Activated naive CD4-positive, alpha-beta T cell treated with Interleukin-2 at 50 U/mL for 16 hours (primary cell): ENCODE data around the gene CENATAC.
A peak's percentile ranks its signal among the peaks of the same experiment; 100 is the strongest.
"Not testable (repeated sequence)": the region's sequence is repeated elsewhere in the genome, so short reads cannot be mapped to it uniquely, and the experiment has no call there.

ENCODE experiments used
- DNase-seq: peaks from one replicate; pipeline ENCODE4 v3.0.0-alpha.2; 2020

The CENATAC gene

DNA sequence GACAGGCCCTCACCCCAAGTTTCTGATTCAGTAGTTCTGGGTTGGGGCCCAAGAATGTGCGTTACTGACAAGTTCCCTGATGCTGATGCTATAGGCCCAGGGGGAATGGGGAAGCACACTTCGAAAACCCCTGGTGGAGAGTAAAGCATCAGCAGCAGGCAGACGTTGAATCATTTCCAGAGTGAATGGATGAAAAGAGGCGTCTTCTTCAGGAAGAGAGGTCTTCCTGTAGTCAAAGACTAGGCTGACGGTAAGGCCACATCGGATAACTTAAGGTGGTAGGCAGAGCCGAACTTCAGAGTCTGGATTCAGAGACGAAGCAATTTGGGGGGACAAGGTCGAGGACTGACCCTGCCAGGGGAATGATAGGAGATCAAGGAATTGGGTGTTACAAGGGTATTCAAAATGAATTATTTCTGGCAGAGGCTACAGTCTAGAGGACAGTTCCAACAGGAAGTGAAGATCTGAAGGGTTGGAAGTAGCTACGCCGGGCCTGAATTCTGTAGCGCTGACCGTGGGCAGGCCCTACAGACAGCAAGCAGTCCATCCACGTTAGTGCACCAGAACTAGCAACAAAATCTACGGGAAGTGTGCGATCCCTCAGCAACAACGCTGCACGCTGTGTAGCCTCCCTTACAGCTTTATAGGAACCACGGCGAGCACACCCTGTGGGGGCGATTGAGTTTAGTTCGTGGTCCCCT, 862 bp upstream of the CENATAC start:
- peak; percentile 41 for DNase-seq

DNA sequence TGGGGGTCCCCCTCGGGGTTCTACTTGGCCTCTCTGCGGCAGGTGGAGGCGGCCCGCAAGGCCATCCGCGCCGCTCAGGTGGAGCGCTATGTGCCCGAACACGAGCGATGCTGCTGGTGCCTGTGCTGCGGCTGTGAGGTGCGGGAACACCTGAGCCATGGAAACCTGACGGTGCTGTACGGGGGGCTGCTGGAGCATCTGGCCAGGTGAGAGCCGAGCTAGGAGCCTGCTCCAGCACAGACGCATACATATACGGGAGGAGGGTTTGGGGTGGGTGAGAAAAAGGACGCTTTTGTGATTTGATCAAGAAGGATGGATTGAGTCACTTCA, 415 bp downstream of the CENATAC start:
- DNase-seq: no peak

DNA sequence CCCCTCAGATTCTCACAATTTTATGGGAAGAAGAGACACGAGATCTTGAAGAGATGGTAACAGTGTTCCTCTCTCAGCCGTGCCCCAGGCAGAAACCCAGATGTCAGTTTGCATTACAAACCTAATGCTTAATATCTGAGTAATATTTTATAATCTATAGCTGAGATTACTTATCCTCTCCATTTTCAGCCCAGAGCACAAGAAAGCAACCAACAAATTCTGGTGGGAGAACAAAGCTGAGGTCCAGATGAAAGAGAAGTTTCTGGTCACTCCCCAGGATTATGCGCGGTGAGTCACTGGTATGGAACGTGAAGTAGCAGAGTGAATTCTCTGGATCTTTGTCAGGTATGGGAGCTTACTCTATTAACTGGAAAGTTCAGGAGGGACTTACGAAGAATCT, 884 bp downstream of the CENATAC start:
- DNase-seq: no peak

DNA sequence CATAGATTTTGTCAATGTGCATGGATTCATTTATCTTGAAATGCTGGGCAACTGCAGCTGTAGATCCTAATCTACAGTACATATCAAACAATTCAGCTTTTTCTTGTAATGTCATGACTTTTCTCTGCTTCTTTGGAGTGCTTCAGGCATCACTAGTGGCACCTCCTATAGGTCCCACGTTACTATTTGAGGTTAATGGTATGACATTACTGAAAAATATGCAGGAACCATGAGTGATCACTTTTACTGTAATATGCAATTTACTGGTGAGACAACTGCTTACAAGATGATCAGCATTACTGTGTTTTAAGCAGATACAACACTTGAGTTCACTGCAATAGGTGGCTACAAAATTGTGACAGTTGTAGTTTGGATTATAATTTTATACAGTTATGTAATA, 3.0 kb downstream of the CENATAC start:
- no peak for DNase-seq

DNA sequence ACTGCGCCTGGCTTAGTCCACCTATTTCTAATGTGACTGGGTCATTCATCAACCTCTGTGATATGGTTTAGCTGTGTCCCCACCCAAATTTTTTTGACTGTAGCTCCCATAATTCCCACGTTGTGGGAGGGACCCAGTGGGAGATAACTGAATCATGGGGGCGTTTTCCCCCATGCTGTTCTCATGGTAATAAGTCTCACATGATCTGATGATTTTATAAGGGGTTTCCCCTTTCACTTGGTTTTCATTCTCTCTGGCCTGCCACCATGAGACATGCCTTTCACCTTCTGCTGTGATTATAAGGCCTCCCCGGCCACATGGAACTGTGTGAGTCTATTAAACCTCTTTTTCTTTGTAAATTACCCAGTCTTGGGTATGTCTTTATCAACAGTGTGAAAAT, 8.7 kb downstream of the CENATAC start:
- DNase-seq: no peak

DNA sequence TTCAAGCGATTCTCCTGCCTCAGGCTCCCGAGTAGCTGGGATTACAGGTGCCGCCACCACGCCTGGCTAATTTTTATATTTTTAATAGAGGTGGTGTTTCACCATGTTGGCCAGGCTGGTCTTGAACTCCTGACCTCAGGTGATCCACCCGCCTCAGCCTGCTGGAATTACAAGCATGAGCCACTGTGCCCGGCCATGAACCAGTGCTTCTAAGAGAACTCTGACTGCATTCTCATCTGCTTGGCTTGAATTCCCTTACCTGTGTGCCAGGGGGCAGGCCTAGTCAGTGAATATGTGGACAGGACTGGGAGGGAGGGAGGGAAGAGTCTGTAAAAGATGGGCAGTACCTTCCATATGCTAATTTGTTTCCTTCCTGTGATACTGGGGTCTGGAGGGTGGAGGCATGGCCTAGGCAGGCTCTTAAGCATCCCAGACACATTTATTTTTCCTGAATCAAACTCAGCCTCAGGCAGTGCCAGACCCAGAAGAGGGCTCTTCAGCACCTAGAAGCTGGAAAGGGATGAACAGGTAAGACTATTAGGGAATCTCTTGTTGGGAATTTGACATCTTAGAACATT, 13.6 kb downstream of the CENATAC start:
- DNase-seq: no peak

DNA sequence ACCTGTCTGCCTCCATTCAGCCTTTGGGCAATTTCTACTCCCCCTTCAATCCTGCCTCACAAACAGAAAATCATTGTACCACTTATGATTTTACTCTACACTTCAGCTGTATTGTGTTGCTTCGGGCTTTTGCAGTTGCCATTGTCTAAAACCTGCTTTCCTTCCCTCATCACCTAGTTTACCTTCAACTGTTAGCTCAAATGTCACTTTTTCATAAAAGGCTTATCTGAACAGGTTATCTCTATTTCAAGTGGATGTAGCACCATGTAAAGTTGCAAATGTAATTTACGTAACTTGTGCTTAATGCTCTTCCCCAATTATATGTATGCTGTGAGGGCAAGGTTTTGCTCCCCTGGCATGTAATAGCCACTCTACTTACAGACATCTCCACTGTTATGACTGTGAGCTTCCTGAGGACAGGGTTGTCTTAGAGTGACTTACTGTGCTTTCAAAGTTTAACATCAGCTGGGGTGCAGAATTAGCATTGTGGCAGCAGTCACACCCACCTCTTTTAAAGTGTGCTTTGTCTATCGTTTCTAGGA, 14.8 kb downstream of the CENATAC start:
- no peak for DNase-seq

DNA sequence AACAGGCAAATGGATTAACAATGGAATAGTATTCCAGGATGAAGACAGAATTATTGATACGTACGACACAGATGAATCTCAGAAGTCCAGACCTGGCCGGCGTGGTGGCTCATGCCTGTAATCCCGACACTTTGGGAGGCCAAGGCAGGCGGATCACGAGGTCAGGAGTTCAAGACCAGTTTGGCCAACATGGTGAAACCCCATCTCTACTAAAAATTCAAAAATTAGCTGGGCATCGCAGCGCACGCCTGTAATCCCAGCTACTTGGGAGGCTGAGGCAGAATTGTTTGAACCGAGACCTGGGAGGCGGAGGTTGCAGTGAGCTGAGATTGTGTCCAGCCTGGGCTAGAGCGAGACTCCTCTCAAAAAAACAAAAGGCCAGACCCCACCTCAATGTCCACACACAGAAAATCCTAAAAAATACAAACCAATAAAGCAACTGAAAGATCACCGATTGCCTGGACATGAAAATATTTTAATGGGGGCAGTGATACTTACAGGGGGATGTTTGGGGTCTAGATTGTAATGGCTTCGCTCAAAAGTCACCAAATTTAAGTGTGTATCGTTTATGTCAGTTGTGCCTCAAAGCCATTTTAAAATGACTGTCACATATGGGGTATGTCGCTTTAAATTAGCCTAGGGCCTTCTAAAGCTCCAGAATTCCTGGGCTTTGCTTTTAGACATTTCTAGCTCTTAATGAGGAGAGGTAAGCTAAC, 16.4 kb downstream of the CENATAC start:
- no peak for DNase-seq

DNA sequence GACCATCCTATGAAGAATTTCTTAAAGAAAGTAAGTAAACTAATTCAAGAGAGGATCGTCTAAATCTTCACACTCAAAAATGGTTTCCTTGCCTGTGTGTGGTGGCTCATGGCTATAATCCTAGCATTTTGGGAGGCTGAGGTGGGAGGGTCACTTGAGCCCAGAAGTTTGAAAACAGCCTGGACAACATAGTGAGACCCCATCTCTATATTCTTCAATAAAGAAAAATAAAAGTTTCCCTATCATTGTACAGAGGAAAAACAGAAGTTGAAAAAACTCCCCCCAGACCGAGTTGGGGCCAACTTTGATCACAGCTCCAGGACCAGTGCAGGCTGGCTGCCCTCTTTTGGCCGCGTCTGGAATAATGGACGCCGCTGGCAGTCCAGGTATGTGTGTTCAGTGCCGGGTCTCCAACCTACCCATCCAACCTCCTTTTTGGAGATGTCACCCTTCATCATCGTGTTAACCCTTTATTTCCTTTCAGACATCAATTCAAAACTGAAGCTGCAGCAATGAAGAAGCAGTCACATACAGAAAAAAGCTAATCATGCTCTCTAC, 17.2 kb downstream of the CENATAC start:
- no peak for DNase-seq

DNA sequence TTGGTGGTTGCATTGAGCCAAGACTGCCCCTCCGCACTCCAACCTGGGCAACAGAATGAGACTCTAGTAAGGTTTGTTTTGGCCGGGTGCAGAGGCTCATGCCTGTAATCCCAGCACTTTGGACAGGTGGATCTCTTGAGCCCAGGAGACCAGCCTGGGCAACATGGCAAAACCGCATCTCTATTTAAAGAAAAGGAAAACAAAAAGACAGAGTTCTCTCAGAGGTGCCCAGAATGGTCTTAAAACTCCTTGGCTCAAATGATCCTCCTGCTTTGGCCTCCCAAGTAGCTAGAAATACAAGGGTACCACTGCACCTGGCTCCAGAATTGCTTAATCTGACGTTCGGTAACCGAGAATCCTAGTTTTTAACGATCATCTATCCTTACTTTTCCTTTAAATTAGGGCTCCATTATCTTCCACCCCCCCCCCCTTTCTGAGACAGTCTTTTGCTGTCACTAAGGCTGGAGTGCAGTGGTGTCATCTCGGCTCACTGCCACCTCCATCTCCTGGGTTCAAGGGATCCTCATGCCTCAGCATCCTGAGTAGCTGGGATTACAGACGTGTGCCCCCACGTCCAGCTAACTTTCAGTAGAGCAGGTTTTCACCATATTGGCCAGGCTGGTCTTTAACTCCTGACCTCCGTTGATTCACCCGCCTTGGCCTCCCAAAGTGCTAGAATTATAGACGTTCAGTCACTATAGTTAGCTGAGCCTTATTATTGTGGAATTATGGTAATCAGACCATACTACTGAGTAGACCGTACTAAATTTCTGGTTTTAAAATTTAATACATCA, 18.5 kb downstream of the CENATAC start:
- DNase-seq: no peak

DNA sequence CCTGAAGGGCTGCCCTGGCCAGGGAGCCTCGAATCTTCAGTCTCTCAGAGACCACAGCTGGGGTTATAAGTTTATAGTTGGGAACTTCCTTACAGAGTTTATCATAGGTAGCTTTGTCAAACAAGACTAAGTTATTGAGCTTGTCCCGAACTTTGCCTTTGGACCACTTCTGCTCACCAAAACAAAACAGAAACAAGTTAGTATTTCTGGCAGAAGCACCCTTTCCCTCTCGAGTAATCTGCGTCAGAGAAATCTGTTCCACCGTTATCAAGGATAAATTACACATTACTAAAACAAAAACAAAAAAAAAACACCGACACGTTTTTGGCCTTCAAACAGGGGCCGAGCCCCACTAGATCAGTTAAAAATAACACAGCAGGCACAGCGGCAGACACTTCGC, 19.4 kb downstream of the CENATAC start:
- DNase-seq: not testable (repeated sequence)

DNA sequence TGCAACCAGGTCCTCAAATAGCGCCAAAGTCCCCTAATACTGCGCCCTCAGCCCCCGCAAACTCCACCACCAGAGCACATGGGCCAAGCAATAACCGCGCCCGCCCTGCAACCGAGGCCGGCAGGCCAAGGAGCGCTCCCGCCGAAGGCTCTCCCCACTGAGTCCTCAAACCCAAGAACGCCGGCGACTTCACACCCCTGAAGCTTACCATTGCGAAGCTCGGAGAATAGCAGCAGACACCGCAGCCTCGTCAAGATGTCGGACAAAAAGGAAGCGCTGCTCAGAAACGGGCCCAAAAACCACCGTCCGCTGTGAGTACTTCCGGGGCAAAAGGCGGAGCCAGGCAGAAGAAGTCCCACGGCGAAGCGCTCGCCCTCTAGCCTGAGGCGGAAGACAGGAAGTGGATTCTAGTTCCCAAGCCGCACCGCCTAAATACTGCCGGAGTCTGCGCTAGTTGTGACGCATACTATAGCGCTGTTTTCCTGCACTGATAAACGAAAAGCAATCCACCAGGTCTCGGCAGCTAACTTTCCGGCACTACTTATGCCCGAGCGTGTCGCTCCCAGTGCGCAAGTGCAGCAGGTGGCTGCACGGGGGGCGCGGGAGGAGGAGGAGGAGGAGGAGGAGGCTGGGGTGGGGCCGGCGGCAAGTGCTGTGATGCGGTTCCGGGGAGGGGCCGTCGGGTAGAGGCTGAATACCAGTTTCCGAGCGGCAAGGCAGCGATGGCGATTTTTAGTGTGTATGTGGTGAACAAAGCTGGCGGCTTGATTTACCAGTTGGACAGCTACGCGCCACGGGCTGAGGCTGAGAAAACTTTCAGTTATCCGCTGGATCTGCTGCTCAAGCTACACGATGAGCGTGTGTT, 20.4 kb downstream of the CENATAC start, which contains the start of the genes RPS25 and TRAPPC4:
TSS of gene RPS25 (minus strand) at position 270 of the 865 bp plus-strand sequence. CDS start at position 211, 59 bp downstream.
TSS of gene TRAPPC4 (plus strand) at position 693 of the 865 bp plus-strand sequence. CDS start at position 723, 30 bp downstream.
- peak; percentile 97 for DNase-seq

DNA sequence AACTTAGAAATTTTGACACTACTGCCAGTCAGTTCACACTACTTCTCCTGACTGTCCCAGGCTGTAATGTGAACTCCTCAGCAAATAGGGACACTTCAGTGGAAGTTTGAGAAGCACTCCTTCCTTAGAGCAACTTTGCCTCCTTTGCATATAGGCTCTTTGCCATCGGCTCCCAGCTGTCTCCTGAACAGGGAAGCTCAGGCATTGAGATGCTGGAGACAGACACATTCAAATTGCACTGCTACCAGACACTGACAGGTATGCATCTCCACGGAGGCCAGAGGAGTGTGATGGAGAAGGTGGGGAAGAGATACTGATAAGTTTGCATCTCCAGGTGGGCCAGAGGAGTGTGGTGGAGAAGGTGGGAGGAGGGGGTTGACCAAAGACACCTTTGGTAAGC, 22.1 kb downstream of the CENATAC start:
- DNase-seq: no peak

DNA sequence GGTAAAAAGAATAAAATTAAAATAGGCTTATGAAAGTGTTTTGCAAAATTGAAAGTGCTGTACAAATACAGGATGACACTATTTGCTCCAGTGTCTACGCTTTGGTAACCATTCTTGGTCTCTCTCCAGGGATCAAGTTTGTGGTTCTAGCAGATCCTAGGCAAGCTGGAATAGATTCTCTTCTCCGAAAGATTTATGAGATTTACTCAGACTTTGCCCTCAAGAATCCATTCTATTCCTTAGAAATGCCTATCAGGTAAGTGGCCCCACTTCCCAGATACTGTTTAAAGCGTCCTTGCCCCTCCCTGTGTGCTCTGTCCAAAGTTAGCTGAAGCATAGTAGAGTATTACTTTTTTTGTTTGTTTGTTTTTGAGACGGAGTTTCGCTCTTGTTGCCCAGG, 23.7 kb downstream of the CENATAC start:
- DNase-seq: no peak

DNA sequence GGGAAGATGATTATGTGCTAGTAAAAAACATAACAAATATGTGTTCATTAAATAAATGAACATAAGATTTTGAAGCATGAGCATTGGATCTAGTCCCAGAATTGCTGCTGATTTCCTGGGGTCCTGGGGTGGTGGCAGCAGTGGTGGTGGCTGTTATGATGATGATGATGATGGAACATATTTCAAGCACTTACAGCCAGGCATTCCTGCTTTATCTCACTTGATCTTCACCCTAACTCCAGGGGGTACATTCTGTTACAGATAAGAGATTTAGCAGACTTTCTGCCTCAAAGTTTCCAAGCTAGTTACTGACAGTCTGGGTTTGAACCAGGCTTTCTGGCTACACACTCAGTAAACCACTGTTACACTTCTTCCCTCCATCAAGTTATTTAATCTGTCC, 25.8 kb downstream of the CENATAC start:
- no peak for DNase-seq

DNA sequence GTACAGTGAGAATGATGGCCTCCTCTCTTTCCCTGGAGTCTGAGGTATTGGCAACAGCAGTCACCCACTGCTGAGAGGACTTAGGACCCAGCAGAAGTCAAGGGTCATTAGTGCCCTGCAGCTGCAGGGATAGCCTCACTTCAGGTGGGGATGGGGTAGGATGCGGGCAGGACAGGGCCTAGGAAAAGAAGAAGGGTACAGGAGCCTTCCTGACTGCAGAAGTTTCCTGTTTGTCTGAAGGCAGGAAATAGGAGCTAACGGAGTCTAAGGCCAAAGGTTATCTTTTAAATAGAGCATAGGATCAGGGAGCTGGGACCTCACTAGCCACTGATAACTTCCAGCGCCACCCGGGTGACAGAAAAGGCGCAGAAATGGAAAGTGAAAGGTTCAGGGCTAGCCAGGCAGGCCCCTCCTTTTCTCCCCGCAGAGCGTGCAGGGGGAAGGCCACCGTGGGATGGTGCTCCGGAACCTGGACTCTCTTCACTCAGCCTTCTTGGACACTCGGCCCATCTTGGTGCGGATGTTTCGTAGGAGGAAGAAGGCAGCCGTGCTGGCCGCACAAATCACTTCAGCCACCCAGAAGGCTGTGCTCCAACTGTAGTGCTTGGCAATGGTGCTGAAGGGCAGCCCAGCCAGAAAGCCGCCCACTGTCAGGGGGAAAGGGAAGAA, 26.6 kb downstream of the CENATAC start:
- no peak for DNase-seq

DNA sequence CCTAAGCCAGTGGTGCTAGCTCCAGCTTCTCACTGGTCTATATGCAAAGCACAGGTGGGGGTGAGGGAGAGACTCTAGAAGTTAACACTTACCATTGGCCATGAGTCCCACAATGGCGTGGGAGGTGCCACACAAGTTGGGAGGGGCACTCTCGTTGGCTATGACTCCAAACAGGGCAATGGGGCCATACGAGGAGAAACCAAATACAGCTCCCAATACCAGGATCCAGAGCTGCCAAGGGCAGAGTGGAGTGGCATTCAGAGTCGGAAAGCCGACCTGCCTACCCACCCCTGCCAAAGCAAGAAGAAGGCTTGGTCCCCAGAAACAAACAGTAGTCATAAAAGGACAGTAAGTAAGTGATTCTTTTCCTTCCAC, 27.1 kb downstream of the CENATAC start:
- no peak for DNase-seq

DNA sequence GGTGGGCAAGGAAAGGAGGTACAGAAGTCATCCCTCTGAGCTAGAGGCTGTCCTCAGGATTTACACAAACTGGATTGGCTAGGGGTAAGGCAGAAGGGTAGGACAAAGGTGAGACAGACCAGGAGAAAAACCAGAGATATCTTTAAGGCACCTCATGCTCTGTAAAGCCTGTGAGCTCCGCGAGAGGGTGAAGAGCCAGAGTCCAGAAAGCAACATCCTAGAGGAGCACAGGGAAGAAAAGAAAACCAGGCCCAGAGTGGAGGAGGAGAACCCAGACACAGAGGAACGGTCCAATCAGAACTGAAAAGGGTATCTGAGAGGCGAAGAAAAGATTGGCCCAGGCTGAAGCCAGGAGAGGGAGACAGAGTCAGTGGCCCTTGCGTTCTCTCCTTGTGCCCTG, 27.6 kb downstream of the CENATAC start:
- DNase-seq: no peak

DNA sequence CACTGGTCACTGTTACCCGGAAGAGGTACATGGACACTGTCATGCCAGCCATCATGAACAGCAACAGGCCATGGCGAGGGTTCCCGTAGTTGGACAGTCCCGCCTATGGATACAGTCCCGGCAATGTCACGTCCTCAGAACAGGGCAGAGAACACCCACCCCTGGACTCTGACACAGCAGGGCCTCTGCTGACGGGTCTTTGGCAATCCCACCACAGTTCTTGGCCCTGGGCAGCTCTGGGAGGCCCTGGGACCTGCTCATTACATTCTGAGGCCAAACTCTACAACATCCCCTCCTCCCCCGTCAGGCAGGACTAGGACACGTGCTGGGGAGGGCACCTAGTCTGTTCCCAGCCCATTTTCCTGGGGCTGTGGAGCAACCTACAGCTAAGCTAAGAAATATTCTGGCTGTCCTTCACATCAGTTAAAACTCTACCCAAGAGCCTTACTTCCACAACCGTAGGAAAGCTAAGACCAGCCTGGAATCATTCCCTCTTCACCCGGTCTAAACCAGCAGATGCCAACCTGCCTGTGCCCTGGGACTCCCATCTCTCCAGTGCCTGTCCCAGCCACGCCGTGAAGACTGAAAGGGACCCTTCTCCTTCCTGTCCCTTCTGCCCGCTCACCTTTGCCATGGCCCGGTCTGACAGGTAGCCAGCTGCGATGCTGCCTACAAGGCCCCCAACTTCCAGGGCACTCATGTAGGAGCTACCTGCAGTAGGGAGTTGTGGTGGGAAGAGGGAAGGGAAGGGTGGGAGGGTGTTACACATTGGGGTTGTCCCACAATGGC, 28.2 kb downstream of the CENATAC start:
- no peak for DNase-seq

DNA sequence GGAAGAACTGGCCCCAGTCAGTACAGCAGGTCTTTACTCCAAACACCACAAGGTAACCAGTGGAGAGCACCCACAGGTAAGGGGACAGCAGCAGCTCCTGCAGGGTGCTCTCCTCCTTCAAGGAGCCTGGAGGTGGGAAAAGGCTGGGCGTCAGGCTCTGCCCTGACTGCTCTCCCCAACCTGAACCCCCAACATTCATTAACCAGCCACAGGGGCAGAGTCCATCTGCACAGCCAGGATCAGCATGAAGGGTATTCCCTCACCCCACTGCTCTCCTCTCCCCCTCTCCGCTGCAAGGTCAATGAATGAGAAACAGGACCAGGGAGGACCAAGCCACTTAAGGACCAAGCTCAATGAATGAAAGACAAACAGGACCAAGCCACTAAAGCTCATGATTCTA, 29.0 kb downstream of the CENATAC start:
- DNase-seq: no peak
